CD14-positive monocyte (primary cell): ENCODE results near the gene OR10K1. TPM values are rescaled to one million over a fixed set of nuclear protein-coding genes. Genes with fewer than 3 reads are reported as not detected.

Experiments
- DNase-seq, 3 donors: peaks; one replicate each; pipeline ENCODE4 v3.0.0-alpha.2; 2011 to 2022
- H2AFZ ChIP-seq: 2 replicates; pipeline ENCODE4 v1.6.0; 2012; ENCODE audit warnings: mild to moderate bottlenecking, low read depth, low read length, inconsistent platforms; ENCODE audit not compliant: insufficient read depth, poor library complexity, severe bottlenecking
- H3K27ac ChIP-seq, 2 donors: 1 replicate in 1 of 2; 2 replicates in 1 of 2; pipeline ENCODE4 v1.5.1; 2012 to 2013; ENCODE audit warnings: low read length in 2 of 2, control low read depth in 1 of 2, inconsistent platforms in 1 of 2, low read depth in 1 of 2, mild to moderate bottlenecking in 1 of 2
- H3K27me3 ChIP-seq, 2 donors: one replicate each; pipeline versions ENCODE4 v1.6.0 to v1.6.1; 2011 to 2013; ENCODE audit warnings: low read length in 2 of 2; ENCODE audit not compliant: control insufficient read depth in 2 of 2, insufficient read depth in 2 of 2
- H3K36me3 ChIP-seq, 2 donors: replicated peaks in 1 of 2; 1 replicate in 1 of 2; 2 replicates in 1 of 2; pipeline versions ENCODE4 v1.5.1 to v1.6.1; 2012 to 2013; ENCODE audit warnings: low read length in 2 of 2, control low read depth in 1 of 2, inconsistent platforms in 1 of 2, mild to moderate bottlenecking in 1 of 2; ENCODE audit not compliant: insufficient read depth in 2 of 2, control insufficient read depth in 1 of 2
- H3K4me1 ChIP-seq, 2 donors: 1 replicate in 1 of 2; 2 replicates in 1 of 2; pipeline versions ENCODE4 v1.5.1 to v1.6.1; 2012 to 2013; ENCODE audit warnings: low read length in 2 of 2, control low read depth in 1 of 2, inconsistent platforms in 1 of 2, mild to moderate bottlenecking in 1 of 2, moderate library complexity in 1 of 2; ENCODE audit not compliant: insufficient read depth in 2 of 2, control insufficient read depth in 1 of 2
- H3K4me2 ChIP-seq: replicated peaks from 2 replicates; pipeline ENCODE3; 2012; ENCODE audit warnings: low read length, moderate library complexity, mild to moderate bottlenecking; ENCODE audit not compliant: poor library complexity, severe bottlenecking; ENCODE audit errors: extremely low read depth
- H3K4me3 ChIP-seq, 3 experiments: fragments of 200-600 bp in 1 of 3; sonication (generic) in 1 of 3; replicated peaks in 1 of 3; 1 replicate in 2 of 3; 2 replicates in 1 of 3; pipeline ENCODE4 v1.5.1; 2011 to 2013; ENCODE audit warnings: low read length in 3 of 3, mild to moderate bottlenecking in 3 of 3, control low read depth in 2 of 3, low read depth in 2 of 3, inconsistent platforms in 1 of 3, moderate library complexity in 1 of 3
- H3K79me2 ChIP-seq: 2 replicates; pipeline ENCODE4 v1.6.0; 2012; ENCODE audit warnings: mild to moderate bottlenecking, control low read depth, inconsistent platforms, low read length, moderate library complexity; ENCODE audit not compliant: insufficient read depth
- H3K9ac ChIP-seq: 2 replicates; pipeline ENCODE4 v1.6.0; 2017; ENCODE audit warnings: low read length, mild to moderate bottlenecking; ENCODE audit not compliant: insufficient read depth, poor library complexity, severe bottlenecking
- H3K9me3 ChIP-seq, 2 donors: replicated peaks in 1 of 2; 1 replicate in 1 of 2; 2 replicates in 1 of 2; pipeline versions ENCODE4 v1.5.1 to v1.6.1; 2012 to 2013; ENCODE audit warnings: low read length in 2 of 2, control low read depth in 1 of 2; ENCODE audit not compliant: control insufficient read depth in 1 of 2, insufficient read depth in 1 of 2
- H4K20me1 ChIP-seq: 2 replicates; pipeline ENCODE4 v1.6.0; 2012; ENCODE audit warnings: mild to moderate bottlenecking, low read length, control low read depth, moderate library complexity; ENCODE audit not compliant: insufficient read depth
- H3K27ac Mint-ChIP-seq, 7 donors: one replicate each; pipeline ENCODE4 v1.8.0; 2020; ENCODE audit warnings: mild to moderate bottlenecking in 7 of 7, mixed read lengths in 7 of 7, moderate library complexity in 6 of 7, inconsistent platforms in 2 of 7
- H3K27me3 Mint-ChIP-seq, 3 donors: one replicate each; pipeline ENCODE4 v1.8.0; 2021 to 2022; ENCODE audit warnings: low read depth in 3 of 3, mild to moderate bottlenecking in 3 of 3, mixed read lengths in 3 of 3, moderate library complexity in 3 of 3, inconsistent platforms in 1 of 3
- H3K36me3 Mint-ChIP-seq, 2 donors: one replicate each; pipeline ENCODE4 v1.8.0; 2020; ENCODE audit warnings: mixed read lengths in 2 of 2, inconsistent platforms in 1 of 2, mild to moderate bottlenecking in 1 of 2
- H3K4me1 Mint-ChIP-seq: one replicate; pipeline ENCODE4 v1.8.0; 2020; ENCODE audit warnings: mild to moderate bottlenecking, mixed read lengths
- H3K4me3 Mint-ChIP-seq, 2 donors: one replicate each; pipeline ENCODE4 v1.8.0; 2020; ENCODE audit warnings: mild to moderate bottlenecking in 2 of 2, mixed read lengths in 2 of 2, moderate library complexity in 1 of 2
- H3K9me3 Mint-ChIP-seq, 7 donors: one replicate each; pipeline ENCODE4 v1.8.0; 2020 to 2022; ENCODE audit warnings: mixed read lengths in 7 of 7, mild to moderate bottlenecking in 6 of 7, moderate library complexity in 6 of 7, inconsistent platforms in 2 of 7
- CTCF ChIP-seq: fragments of 200-600 bp; IDR thresholded peaks from one replicate; pipeline ENCODE4 v1.8.0; 2022; ENCODE audit warnings: antibody characterized with exemption, mild to moderate bottlenecking
- WGBS: methylation state at CpG from one replicate; pipeline ENCODE4 v1.1.5; 2013; ENCODE audit warnings: missing lambda C conversion rate; ENCODE audit not compliant: insufficient coverage; 5-methylcytosine and 5-hydroxymethylcytosine counted together
- intact Hi-C, 2 donors: fragments of 100-400 bp; cut with micrococcal nuclease; formaldehyde crosslinking; loops; one replicate each; pipeline versions ENCODE4 v1.15.0 to v1.15.1; 2023
- polyA minus RNA-seq: library from RNA; depleted of rRNA, polyadenylated mRNA; stranded (reverse); fragments of >200 nt; gene quantifications from 2 replicates; pipeline ENCODE4 v1.2.3, GENCODE V29; 2012
- polyA plus RNA-seq, 3 donors: library from polyadenylated mRNA; depleted of rRNA in 1 of 3; unstranded in 2 of 3; stranded (reverse) in 1 of 3; fragments of 300-500 nt in 2 of 3; fragments of >200 nt in 1 of 3; fragmentation: Illumina TruSeq in 2 of 3; gene quantifications; 1 replicate in 2 of 3; 2 replicates in 1 of 3; pipeline ENCODE4 v1.2.3, GENCODE V29; 2012 to 2021
- total RNA-seq, 12 experiments: library from RNA in 1 of 12; stranded (reverse) in 1 of 12; fragments of 120-200 nt in 1 of 12; gene quantifications; one replicate each; pipeline ENCODE4 v1.2.4 and lab custom pipeline; 2013 to 2026; ENCODE audit warnings: mixed read lengths in 6 of 12, inconsistent platforms in 1 of 12

OR10K1 gene
- total RNA-seq (2013) = not detected
- not detected for polyA plus RNA-seq
- polyA minus RNA-seq = not detected in 2 replicates
- 0 to 2.2 (median 0.04) reads per million in 11 experiments for total RNA-seq (lab: John Stamatoyannopoulos, UW)

GRCh38 chr1:158461534-158461933, at the start of gene OR10K1:
TSS of gene OR10K1 (plus strand) at chr1:158461834. CDS start at chr1:158465562, 3,728 bp downstream.
- Mint-ChIP-seq H3K27ac (no peak within 1 kb of the TSS), H3K4me3 (no peak within 1 kb of the TSS), H3K36me3 (no peaks in the 10 kb centered on the region), H3K9me3 (peaks cover 0 to 7% (median 2%) of the 10 kb centered on the region in 7 donors), H3K4me1 (peaks cover 6% of the 10 kb centered on the region), H3K27me3 (peaks cover 1 to 11% (median 4%) of the 10 kb centered on the region in 3 donors)
- Histone ChIP-seq H3K4me2 (no peak within 1 kb of the TSS), H3K4me3 (no peak within 1 kb of the TSS), H3K27ac (no peak within 1 kb of the TSS), H3K79me2 (no peaks in the 10 kb centered on the region), H4K20me1 (no peaks in the 10 kb centered on the region), H3K4me1 (no peaks in the 10 kb centered on the region), H3K36me3 (no peaks in the 10 kb centered on the region), H3K9ac (no peak within 1 kb of the TSS), H2AFZ (no peak within 1 kb of the TSS), H3K27me3 (peaks cover 9 to 12% of the 10 kb centered on the region in 2 donors), H3K9me3 (no peaks in the 10 kb centered on the region)
- WGBS = 100% methylated on average over 1 of the region's 2 CpGs
- intact Hi-C loops = no loop called here
- no peak for DNase-seq
- no peak for TF ChIP-seq CTCF

- no peaks in the 10 kb centered on the region for H3K9me3 ChIP-seq
- peaks cover 5% of the 10 kb centered on the region for H3K4me1 Mint-ChIP-seq
- no peaks in the 10 kb centered on the region for H3K9me3 Mint-ChIP-seq
- no peak overlapping the region for H2AFZ ChIP-seq
- no peaks in the 10 kb centered on the region for H3K36me3 Mint-ChIP-seq
- no peaks in the 10 kb centered on the region for H3K4me1 ChIP-seq
- H3K4me3 Mint-ChIP-seq = no peak overlapping the region
- intact Hi-C loops = no loop called here
- peaks cover 0 to 6% (median 1%) of the 10 kb centered on the region in 3 donors for H3K27me3 Mint-ChIP-seq
- no peak overlapping the region for H3K4me2 ChIP-seq
- H3K79me2 ChIP-seq = no peaks in the 10 kb centered on the region
- no peak for TF ChIP-seq CTCF
- H3K27ac ChIP-seq = no peak overlapping the region
- no peak for DNase-seq
- no peak overlapping the region for H3K9ac ChIP-seq
- no peak overlapping the region for H3K27ac Mint-ChIP-seq
- H3K4me3 ChIP-seq = no peak overlapping the region
- peaks cover 0 to 2% of the 10 kb centered on the region in 2 donors for H3K27me3 ChIP-seq
- 100% methylated on average over 1 of the region's 4 CpGs for WGBS
- no peaks in the 10 kb centered on the region for H3K36me3 ChIP-seq
- H4K20me1 ChIP-seq = no peaks in the 10 kb centered on the region
These were observed 46.8 kb upstream of the OR10K1 start for GRCh38 chr1:158414651-158415345.
